ENCODE data around the gene CNTD1. TPM values are rescaled to one million over a fixed set of nuclear protein-coding genes. Genes with fewer than 3 reads are reported as not detected.

The CNTD1 gene
- total RNA-seq, 4 donors from 2014 or later: not detected

DNA sequence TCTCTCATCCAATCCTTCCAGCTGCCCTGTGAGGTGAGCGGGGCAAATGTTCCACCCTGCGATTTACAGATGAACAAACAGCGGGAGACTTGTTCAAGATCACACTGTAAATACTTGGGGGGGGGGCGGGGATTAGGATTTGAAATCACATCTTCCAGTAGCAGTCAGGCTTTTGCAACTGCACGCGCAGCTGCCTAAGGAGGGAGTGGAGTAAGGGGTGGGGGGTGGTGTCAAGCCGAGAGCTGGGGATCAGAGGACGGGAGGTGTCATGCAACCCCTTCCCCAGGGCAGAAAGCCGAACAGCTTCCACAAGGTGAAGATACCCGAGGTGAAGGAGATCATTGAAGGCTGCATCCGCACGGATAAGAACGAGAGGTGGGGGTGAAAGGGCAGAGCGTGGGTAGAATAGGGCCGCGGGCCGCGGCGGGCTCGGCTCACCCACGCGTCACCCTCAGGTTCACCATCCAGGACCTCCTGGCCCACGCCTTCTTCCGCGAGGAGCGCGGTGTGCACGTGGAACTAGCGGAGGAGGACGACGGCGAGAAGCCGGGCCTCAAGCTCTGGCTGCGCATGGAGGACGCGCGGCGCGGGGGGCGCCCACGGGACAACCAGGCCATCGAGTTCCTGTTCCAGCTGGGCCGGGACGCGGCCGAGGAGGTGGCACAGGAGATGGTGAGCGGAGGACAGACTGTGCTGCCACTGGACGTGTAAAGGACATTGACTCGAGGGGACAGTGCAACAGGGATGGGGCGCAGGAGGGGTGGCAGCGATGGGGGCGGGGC lies 13.7 kb upstream of the CNTD1 start:
- Histone ChIP-seq H3K36me3 (no peaks in the 10 kb centered on the region), H3K27ac (no peak overlapping the region), H3K27me3 (peaks cover 0 to 14% of the 10 kb centered on the region in 2 donors), H3K4me1 (peaks cover 0 to 20% (median 4%) of the 10 kb centered on the region in 4 donors), H3K9me3 (no peaks in the 10 kb centered on the region), H3K4me3 (no peak overlapping the region)
- TF ChIP-seq CTCF (IDR thresholded peaks at IDR 0.05) (no peak), POLR2A (IDR thresholded peaks at IDR 0.05) (no peak)
- DNase-seq: peak in 1 of 3 donors; percentile 46

DNA sequence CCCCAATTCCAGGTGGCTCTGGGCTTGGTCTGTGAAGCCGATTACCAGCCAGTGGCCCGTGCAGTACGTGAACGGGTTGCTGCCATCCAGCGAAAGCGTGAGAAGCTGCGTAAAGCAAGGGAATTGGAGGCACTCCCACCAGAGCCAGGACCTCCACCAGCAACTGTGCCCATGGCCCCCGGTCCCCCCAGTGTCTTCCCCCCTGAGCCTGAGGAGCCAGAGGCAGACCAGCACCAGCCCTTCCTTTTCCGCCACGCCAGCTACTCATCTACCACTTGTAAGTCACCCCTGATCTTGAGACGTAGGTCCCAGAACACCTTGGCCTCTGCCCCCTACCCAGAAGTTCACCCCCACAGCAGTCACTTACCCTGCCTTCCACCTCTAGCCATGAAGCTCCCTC lies 11.4 kb upstream of the CNTD1 start:
- H3K4me1 ChIP-seq: peaks cover 0 to 7% (median 0%) of the 10 kb centered on the region in 4 donors
- no peak overlapping the region for H3K27ac ChIP-seq
- TF ChIP-seq POLR2A (IDR thresholded peaks at IDR 0.05): no peak
- no peak for TF ChIP-seq CTCF (IDR thresholded peaks at IDR 0.05)
- H3K36me3 ChIP-seq: no peaks in the 10 kb centered on the region
- peaks cover 0 to 9% of the 10 kb centered on the region in 2 donors for H3K27me3 ChIP-seq
- H3K4me3 ChIP-seq: no peak overlapping the region
- DNase-seq: peak in 1 of 3 donors; percentile 25
- no peaks in the 10 kb centered on the region for H3K9me3 ChIP-seq

- Histone ChIP-seq H3K27me3 (no peaks in the 10 kb centered on the region), H3K4me3 (no peak overlapping the region), H3K9me3 (no peaks in the 10 kb centered on the region), H3K27ac (no peak overlapping the region), H3K4me1 (peaks cover 0 to 14% (median 0%) of the 10 kb centered on the region in 4 donors), H3K36me3 (peaks cover 0 to 5% (median 0%) of the 10 kb centered on the region in 3 donors)
- DNase-seq: no peak
- TF ChIP-seq CTCF (IDR thresholded peaks at IDR 0.05) (no peak), POLR2A (IDR thresholded peaks at IDR 0.05) (no peak)
Measured at GRCh38 chr17:42791948-42792347, 6.7 kb upstream of the CNTD1 start.

- no peak for DNase-seq
- TF ChIP-seq CTCF (IDR thresholded peaks at IDR 0.05) (no peak), POLR2A (IDR thresholded peaks at IDR 0.05) (no peak)
- peaks cover 0 to 5% (median 0%) of the 10 kb centered on the region in 3 donors for H3K36me3 ChIP-seq
- H3K9me3 ChIP-seq: no peaks in the 10 kb centered on the region
- H3K4me1 ChIP-seq: peaks cover 0 to 20% (median 0%) of the 10 kb centered on the region in 4 donors
- H3K27me3 ChIP-seq: no peaks in the 10 kb centered on the region
- no peak overlapping the region for H3K27ac ChIP-seq
- H3K4me3 ChIP-seq: no peak overlapping the region
Measured at GRCh38 chr17:42792545-42792944, 6.1 kb upstream of the CNTD1 start.

DNA sequence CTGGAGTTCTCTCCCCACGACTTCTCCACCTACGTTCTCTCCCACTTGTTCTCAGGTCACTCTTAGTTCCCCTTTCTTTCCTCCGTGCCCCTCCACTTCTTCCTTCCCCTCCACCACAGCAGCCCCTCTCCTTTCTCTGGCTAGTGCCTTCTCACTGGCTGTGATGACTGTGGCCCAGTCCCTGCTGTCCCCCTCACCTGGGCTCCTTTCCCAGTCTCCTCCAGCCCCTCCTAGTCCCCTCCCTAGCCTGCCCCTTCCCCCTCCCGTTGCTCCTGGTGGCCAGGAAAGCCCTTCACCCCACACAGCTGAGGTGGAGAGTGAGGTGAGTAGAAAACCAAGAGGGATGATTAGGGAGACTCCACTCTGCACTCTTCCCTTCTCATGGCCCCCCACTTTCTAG lies 3.6 kb upstream of the CNTD1 start:
- Histone ChIP-seq H3K27ac (no peak overlapping the region), H3K9me3 (no peaks in the 10 kb centered on the region)

GRCh38 chr17:42795465-42795864 lies 3.2 kb upstream of the CNTD1 start:
- H3K27me3 ChIP-seq: no peaks in the 10 kb centered on the region

More for the DNA sequence above, 3.6 kb upstream of the CNTD1 start:
- Histone ChIP-seq H3K36me3 (peaks cover 0 to 5% (median 0%) of the 10 kb centered on the region in 3 donors), H3K4me3 (no peak overlapping the region), H3K4me1 (peaks cover 0 to 29% (median 2%) of the 10 kb centered on the region in 4 donors), H3K27me3 (no peaks in the 10 kb centered on the region)
- DNase-seq: no peak
- TF ChIP-seq POLR2A (IDR thresholded peaks at IDR 0.05): no peak

More at GRCh38 chr17:42795465-42795864, 3.2 kb upstream of the CNTD1 start:
- TF ChIP-seq POLR2A (IDR thresholded peaks at IDR 0.05): no peak
- no peak overlapping the region for H3K4me3 ChIP-seq
- no peak overlapping the region for H3K27ac ChIP-seq
- peaks cover 0 to 5% (median 0%) of the 10 kb centered on the region in 3 donors for H3K36me3 ChIP-seq
- H3K4me1 ChIP-seq: peaks cover 0 to 29% (median 2%) of the 10 kb centered on the region in 4 donors
- no peaks in the 10 kb centered on the region for H3K9me3 ChIP-seq
- DNase-seq: peak in 1 of 3 donors; percentile 46
